Activated T-helper 9 cell treated with anti-CD3 and anti-CD28 coated beads, Interleukin-2, amount 50 U/mL, for 16 hours (primary cell): ENCODE results near the gene RAB44.

Experiments used
- DNase-seq: peaks from one replicate; pipeline ENCODE4 v3.0.0-alpha.2; 2020; ENCODE audit warnings: low read depth

RAB44 gene

GRCh38 chr6:36731622-36732310, 34.1 kb downstream of the RAB44 start:
- no peak for DNase-seq

DNA sequence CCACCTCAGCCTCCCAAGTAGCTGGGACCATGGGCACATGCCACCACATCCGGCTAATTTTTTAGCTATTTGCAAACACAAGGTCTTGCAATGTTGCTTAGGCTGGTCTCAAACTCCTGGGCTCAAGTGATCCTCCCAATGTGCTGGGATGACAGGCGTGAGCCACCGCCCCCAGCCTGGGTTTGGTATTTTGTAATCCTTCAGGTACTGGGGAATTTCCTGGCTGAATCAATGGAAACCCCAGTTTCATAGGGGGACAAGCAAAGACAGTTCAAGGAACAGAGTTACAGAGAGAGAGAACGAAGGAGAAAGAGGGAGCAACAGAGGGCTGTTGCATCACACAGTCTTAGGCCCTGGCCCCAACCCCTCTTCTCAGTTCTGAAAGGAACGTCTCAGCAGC, 35.7 kb downstream of the RAB44 start:
- no peak for DNase-seq

- DNase-seq, result no peak
Measured at GRCh38 chr6:36734486-36735060, 36.9 kb downstream of the RAB44 start.

DNA sequence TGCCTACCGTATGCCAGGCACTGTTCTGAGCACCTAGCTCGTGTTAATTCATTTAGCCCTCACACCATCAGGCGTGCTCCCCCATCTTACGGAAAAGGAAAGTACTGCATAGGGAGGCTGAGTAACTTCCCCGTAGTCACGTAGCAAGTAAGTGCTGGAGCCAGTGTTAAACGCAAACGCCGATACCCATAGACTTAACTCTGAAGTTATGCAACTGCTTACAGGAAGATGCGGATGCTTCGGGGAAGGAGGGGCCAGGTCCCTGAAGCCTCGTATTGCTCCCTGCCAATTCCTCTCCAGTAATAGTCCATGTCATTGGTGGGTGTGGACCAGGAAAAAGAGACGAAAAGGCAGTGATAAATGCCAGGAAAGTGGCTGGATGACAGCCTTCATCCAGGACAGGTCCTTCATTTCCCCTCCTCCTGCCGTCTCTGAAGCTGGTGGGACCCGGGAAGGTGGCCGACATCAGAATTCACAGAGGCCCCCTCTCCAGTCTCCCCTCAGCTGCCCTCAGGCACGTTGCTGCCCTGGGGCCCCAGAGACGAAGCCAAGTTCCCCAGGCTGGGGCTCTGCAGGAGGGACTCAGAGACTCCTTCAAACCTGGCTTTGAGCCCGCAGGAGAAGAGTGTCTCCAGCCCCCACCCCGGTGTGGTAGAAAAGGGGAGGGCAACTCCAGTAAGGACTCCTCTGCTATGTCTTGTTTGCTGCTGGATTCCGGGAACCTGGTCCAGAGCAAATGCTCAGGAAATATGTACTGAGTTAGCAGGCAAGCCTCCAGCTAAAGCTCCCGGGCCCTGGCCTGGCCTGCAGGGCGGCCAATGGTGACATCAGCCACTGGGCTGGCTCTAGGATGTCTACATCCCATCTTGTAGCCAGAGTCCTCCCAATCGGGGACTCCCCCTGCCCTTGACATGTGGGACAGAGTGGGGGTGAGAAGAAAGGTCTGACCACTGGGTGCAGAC, 37.8 kb downstream of the RAB44 start:
- DNase-seq, result no peak

DNA sequence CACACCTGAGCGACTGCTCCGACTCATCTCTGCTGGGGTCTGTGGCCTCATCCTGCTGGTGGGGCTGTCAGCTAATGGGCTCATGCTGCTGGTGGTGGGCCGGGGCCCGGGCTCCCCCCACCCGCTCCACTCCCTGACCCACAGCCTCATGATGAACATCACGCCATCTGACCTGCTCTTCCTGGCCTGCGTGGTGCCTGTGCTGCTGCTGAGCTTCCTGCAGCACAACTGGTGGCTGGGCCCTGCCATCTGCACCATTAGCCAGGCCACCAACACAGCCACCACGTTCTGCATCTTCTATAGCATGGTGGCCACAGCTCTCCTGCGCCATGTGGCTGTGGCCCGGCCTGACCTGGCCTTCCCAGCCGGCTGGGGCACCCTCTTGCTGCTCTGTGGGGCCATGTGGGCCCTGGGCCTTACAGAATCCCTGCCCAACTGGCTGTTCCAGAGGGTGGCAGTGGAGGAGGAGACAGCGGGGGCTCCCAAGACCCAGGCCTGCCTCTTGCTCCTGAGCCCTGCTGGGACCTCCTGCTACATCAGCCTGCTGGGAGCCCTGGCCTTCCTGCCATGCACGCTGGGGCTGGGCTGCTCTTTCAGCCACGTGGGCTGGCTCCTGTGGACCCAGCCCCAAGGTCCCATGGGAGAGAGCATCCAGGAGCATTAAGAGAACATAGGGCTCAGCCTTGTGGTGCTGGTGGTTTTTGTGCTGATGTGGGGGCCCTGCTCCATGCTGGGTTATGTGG, 39.6 kb downstream of the RAB44 start:
- no peak for DNase-seq

GRCh38 chr6:36738108-36738507, 40.5 kb downstream of the RAB44 start:
- DNase-seq, result no peak

- no peak for DNase-seq
Measured at GRCh38 chr6:36739947-36740817, 42.6 kb downstream of the RAB44 start.

- no peak for DNase-seq
Measured at GRCh38 chr6:36740818-36741179, 43.2 kb downstream of the RAB44 start.

DNA sequence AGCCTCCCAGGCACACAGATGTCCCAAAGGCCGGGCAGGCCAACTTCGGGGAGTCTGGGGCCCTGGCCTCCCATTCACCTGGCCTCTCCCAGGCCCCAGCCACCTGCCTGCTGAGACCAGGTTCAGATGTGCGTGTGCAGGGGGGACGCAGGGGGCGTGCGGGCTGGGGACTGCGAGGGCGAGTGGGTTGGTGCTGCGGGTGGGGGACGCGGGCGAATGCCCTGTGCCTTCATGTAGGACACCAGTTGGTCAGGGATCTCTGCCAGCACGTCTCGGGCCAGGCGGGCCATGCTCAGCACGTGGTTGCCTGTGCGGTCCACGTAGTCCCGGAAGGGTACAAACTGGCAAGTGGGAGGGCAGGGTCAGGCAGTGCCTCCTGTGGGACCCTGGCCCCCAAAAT, 44.5 kb downstream of the RAB44 start:
- no peak for DNase-seq

DNA sequence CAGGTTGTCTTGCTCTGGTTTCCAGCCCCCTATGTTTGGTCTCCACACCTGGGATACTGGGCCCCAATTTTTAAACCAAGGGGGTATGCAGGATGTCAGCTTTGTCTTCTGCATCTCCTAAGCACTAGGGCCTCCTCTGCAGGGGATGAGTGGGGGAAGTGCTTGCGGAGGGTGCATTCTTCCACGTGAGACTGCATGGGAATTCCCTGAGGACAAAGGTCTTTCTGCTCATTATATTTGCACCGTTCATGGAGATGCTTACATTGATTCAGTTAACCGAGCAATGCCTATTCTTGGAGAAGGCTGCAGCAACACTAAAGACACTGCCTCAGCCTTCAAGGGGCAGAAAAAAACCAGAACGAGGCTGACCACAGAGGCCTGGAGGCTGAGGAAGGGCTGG, 45.4 kb downstream of the RAB44 start:
- no peak for DNase-seq

DNA sequence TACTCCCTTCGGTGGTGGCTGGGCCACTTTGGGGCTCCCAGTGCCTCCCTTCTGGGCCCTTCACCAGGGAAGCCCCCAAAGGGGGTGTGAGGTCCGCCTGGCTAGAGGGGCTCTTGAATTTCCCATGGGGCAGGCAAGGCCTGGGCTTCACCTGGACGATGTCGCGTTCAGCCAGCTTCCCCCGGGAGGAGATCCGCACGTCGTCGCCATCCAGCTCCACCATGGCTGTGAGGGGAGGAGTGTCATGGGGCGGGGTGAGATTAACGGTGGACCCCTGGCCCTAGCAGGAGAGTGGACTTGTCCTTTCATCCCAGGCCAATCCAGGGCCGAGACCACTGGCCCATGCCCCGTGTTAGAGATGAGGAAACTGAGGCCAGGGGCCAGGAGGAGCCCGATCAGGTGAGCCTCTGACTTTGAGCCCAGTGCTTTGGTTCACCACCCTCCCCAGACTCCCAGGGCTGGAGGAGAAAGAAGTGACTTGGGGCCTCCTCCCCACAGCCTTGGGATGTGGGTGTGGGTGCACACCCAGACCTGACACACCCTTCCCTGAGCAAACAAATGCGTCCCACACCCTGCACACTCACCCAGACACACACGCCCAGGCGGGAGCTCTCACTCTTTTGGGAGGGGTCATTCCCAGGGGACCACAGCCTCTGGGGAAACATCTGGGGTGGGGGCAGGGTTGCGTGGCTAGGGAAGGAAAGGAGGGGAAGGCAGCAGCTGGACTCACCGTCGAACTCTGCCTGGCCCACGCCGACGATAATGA, 46.1 kb downstream of the RAB44 start:
- no peak for DNase-seq

- DNase-seq, result no peak
Measured at GRCh38 chr6:36744304-36744673, 46.7 kb downstream of the RAB44 start.

- DNase-seq, result no peak
Measured at GRCh38 chr6:36745283-36745682, 47.7 kb downstream of the RAB44 start.

DNA sequence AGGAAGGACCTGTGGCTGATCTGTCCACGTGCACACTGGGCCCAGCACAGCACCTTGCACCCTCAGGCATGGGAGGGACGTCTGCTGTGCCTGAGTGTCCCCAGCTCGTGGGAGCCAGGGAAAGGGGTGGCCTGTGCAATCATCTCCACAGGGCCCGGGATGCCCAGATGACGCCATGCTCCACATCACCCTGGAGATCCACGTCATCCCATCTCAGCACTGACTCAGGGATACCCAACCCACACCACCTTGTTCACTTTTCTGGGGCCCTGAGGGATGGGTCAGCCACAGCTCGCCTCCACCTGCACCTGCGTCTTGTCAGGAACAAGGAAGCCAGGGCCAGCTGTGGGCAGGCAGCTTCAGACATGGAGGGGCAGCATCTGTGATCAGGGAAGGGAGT, 48.2 kb downstream of the RAB44 start:
- no peak for DNase-seq

GRCh38 chr6:36746251-36746650, 48.6 kb downstream of the RAB44 start:
- no peak for DNase-seq

DNA sequence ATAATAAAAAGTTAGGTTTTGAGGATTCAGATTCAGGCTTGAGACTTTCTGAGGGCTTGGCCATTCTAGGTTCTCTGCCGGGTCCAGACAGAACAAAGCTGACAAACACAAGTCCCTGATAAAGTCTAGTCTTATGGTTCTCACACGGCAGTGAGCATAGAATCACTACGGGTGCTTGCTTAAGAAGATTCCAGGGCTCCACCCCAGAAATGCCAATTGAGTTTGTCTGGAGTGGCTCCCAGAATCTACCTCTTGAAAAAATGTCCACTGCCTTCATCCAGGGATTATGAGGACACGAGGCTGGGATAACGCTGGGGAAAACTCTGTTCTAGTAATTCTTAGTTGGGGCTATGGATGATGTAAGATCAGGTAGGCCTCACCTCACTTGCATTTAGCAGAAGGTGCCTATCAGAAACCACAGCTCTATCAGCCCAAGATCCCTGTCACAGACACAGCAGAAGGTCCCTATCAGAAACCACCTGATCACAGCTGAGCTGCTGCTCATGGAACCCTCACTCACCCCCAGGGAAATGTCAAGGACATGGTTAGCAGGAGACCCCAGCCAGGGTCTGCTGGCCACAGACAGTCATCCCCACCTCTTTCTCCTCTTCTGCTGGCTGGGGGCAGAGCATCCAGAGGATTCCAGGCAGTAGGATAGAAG, 52.3 kb downstream of the RAB44 start:
- no peak for DNase-seq

- no peak for DNase-seq
Measured at GRCh38 chr6:36751091-36751490, 53.5 kb downstream of the RAB44 start.

DNA sequence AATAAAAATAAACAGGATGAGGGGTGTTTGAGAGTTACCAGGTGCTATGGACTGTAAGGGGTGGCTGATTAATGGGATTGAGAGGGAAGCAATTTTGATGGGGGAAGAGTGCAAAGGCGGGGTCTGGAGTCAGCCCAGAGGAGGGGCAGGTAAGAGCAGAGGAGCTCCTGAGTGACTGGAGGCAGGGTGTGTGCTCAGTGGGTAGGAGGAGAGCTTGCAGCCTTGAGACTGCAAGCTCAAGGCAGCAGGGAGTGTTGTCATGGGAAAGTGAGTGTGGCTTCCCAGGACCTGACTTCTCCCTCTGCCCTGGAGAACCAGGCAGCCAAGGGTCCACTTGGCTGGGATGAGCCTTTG, 54.2 kb downstream of the RAB44 start:
- DNase-seq, result no peak

GRCh38 chr6:36752187-36752885, 54.7 kb downstream of the RAB44 start:
- no peak for DNase-seq
